LNCaP clone FGC (cell line): ENCODE data around the gene PPP2R3B.

Experiments used
- DNase-seq: peaks from one replicate; pipeline ENCODE4 v3.0.0-alpha.2; 2011; ENCODE audit warnings: low read depth
- H3K4me3 ChIP-seq: 2 replicates; pipeline ENCODE4 v1.5.1; 2011; ENCODE audit warnings: mild to moderate bottlenecking, low read depth, low read length, control low read depth
- CTCF ChIP-seq: IDR thresholded peaks from 2 replicates; pipeline ENCODE4 v1.5.1; 2012; ENCODE audit warnings: mild to moderate bottlenecking; ENCODE audit not compliant: control insufficient read depth, insufficient read depth; ENCODE audit errors: extremely low read depth

Gene PPP2R3B

GRCh38 chrX:361231-362145 lies 25.2 kb downstream of the PPP2R3B start:
- no peak overlapping the region for H3K4me3 ChIP-seq
- TF ChIP-seq CTCF, result no peak
- DNase-seq, result no peak

DNA sequence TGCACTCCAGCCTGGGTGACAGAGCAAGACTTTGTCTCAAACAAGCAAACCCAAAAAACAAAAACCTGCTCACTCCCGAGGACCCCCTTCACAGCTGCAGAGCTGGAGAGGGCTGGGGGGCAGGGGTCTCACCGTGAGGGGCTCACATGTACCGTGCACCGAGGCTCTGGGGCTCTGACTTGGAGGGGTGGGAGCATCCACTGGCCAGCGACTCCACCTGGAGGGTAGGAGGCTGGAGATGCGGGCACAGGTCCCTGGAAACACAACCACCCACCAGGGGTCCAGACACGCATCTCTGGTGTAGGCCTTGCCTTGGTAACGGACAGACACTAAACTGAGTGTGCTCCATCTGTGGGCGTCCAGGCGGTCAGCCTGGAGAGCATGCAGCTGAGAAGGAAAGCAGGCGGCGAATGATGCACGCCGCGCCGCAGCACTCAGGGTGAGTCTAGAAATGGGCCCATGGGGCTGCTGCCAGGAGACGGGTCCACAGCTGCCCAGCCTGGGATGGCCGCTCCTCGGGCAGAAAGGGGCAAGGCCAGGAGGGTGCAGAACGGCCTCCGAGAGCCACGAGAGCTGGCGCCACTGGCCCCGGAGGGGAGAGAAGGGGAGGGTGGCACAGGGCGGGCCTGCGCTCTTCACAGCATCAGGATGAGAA lies 26.1 kb downstream of the PPP2R3B start:
- DNase-seq, result no peak
- TF ChIP-seq CTCF, result no peak
- H3K4me3 ChIP-seq, result no peak overlapping the region

- no peak for DNase-seq
- no peak overlapping the region for H3K4me3 ChIP-seq
- no peak for TF ChIP-seq CTCF
Measured at GRCh38 chrX:358651-359143, 28.0 kb downstream of the PPP2R3B start.

GRCh38 chrX:357693-358471 lies 28.8 kb downstream of the PPP2R3B start:
- TF ChIP-seq CTCF, result no peak
- DNase-seq, result no peak
- H3K4me3 ChIP-seq, result no peak overlapping the region

GRCh38 chrX:357035-357692 lies 29.5 kb downstream of the PPP2R3B start:
- no peak for DNase-seq
- TF ChIP-seq CTCF, result no peak
- no peak overlapping the region for H3K4me3 ChIP-seq

DNA sequence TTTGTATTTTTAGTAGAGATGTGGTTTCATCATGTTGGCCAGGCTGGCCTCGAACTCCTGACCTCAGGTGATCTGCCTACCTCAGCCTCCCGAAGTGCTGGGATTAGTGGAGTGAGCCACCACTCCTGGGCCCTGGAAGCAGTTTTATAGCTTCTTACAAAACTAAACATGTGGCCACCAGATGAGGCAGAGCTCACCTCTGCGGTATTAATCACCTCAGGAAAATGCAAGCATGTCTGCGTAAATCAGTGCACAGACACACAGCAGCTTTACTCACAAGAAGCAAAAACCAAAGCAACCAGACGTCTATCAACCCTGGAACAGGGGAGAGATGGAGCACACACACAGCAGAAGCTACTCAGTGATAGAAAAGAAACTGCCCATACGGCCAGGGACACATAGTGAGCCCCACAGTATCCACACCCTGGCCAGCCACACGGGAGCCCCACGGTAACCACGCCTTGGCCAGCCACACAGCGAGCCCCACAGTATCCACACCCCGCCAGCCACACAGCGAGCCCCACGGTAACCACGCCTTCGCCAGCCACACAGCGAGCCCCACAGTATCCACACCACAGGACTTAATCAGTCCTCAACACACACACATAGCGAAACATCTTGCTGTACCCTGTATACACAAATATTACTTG lies 30.2 kb downstream of the PPP2R3B start:
- DNase-seq, result no peak
- no peak for TF ChIP-seq CTCF
- H3K4me3 ChIP-seq, result no peak overlapping the region
